ENCODE data around the gene MICOS13.

- TF ChIP-seq NR2F1 (conservative IDR thresholded peaks at IDR 0.05) (no peak), CREB1 (IDR thresholded peaks at IDR 0.05; ENCODE audit: low read depth) (peak; percentile 87), CTCF (IDR thresholded peaks at IDR 0.05 in 2 of 3, conservative IDR thresholded peaks at IDR 0.05 in 1 of 3; ENCODE audit: control insufficient read depth in 2 of 3, extremely low read depth in 1 of 3, insufficient read depth in 1 of 3, low read depth in 3 of 3, low read length in 3 of 3) (no peak), EZH2 (IDR thresholded peaks at IDR 0.05; ENCODE audit: borderline replicate concordance, control insufficient read depth, low read depth, low read length) (no peak), POLR2AphosphoS5 (IDR thresholded peaks at IDR 0.05; ENCODE audit: low read length) (peak; percentile 78; the same call in 1 of the 2 replicates), MTA3 (IDR thresholded peaks at IDR 0.05; ENCODE audit: borderline replicate concordance, low read length) (no peak), FOS (IDR thresholded peaks at IDR 0.05; ENCODE audit: borderline replicate concordance, extremely low read depth, insufficient read length) (no peak), POLR2A (IDR thresholded peaks at IDR 0.05; ENCODE audit: low read depth, low read length) (peak; percentile 71), CBFB (IDR thresholded peaks at IDR 0.05; ENCODE audit: low read depth) (no peak), NFXL1 (IDR thresholded peaks at IDR 0.05; ENCODE audit: borderline replicate concordance) (no peak)
These were observed 38.4 kb upstream of the MICOS13 start for GRCh38 chr19:5718579-5719273.

Measured in GM12878 (cell line).